LNCaP clone FGC (cell line): ENCODE measurements around the gene BRSK2.
"Not testable (repeated sequence)": the region's sequence is repeated elsewhere in the genome, so short reads cannot be mapped to it uniquely, and the experiment has no call there.

Experiments used
- DNase-seq: peaks from one replicate; pipeline ENCODE4 v3.0.0-alpha.2; 2011; ENCODE audit warnings: low read depth
- H3K4me3 ChIP-seq: 2 replicates; pipeline ENCODE4 v1.5.1; 2011; ENCODE audit warnings: mild to moderate bottlenecking, low read depth, low read length, control low read depth
- CTCF ChIP-seq: IDR thresholded peaks from 2 replicates; pipeline ENCODE4 v1.5.1; 2012; ENCODE audit warnings: mild to moderate bottlenecking; ENCODE audit not compliant: control insufficient read depth, insufficient read depth; ENCODE audit errors: extremely low read depth

Gene BRSK2

GRCh38 chr11:1356478-1356960 lies 33.2 kb upstream of the BRSK2 start:
- no peak for DNase-seq
- no peak overlapping the region for H3K4me3 ChIP-seq
- no peak for TF ChIP-seq CTCF

GRCh38 chr11:1358286-1358685 lies 31.4 kb upstream of the BRSK2 start:
- TF ChIP-seq CTCF = no peak
- no peak overlapping the region for H3K4me3 ChIP-seq
- DNase-seq = no peak

GRCh38 chr11:1358931-1359330 lies 30.8 kb upstream of the BRSK2 start:
- DNase-seq = not testable (repeated sequence)

GRCh38 chr11:1359556-1359955 lies 30.2 kb upstream of the BRSK2 start:
- DNase-seq = no peak
- H3K4me3 ChIP-seq = no peak overlapping the region
- TF ChIP-seq CTCF = no peak

More at GRCh38 chr11:1358931-1359330, 30.8 kb upstream of the BRSK2 start:
- not testable (repeated sequence) for H3K4me3 ChIP-seq

GRCh38 chr11:1360181-1360834 lies 29.4 kb upstream of the BRSK2 start:
- H3K4me3 ChIP-seq = no peak overlapping the region
- TF ChIP-seq CTCF = no peak
- DNase-seq = no peak

- no peak overlapping the region for H3K4me3 ChIP-seq
- DNase-seq = no peak
- TF ChIP-seq CTCF = no peak
These were observed 28.8 kb upstream of the BRSK2 start for GRCh38 chr11:1360835-1361357.

- TF ChIP-seq CTCF = no peak
- no peak overlapping the region for H3K4me3 ChIP-seq
- no peak for DNase-seq
These were observed 27.9 kb upstream of the BRSK2 start for GRCh38 chr11:1361882-1362281.
